Activated T-cell treated with anti-CD3 and anti-CD28 coated beads, Interleukin-2, amount 50 U/mL, for 48 hours (primary cell): ENCODE results near the gene GLCCI1.

Experiments used
- DNase-seq, 2 experiments: peaks; one replicate each; pipeline ENCODE4 v3.0.0-alpha.2; 2020

Gene GLCCI1

DNA sequence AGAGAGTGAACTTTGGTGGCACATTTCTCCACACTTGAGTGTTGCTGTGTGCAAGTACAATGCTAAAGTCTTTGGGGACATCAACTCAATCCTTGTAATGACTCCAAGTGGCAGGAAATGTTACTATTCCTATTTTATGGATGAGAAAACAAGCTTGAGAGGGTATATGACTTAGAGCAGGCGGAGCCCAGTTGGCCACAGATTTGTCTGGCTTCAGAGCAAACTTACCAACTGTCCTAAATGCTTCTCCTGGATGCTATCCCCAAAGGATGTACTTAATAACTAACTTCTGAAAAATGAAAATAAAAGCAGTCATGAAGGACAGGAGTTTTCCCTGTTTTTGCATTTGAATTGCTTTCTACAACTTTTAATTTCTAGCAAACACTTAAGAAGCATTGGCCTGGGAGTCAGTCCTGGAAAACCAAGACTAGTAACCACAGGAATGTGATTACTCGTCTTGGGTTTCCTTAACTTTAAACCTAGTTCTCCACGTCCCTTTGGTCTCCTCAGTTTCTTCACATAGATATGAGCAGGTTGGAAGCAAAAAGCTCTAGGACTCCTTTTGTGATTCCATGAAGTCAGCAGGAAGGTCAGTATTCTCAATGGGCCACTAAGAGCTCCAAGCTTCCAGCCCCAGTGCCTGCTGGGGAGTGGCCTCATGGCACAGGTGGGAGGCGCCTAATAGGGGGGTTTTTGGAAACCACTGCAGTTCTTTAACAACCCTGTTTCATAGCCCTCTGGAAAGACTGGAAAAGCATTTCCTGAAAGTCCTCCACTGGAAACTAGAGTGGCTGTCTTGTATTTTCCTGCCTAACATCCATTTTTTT is 140.8 kb downstream of the GLCCI1 start:
- no peak for DNase-seq

DNA sequence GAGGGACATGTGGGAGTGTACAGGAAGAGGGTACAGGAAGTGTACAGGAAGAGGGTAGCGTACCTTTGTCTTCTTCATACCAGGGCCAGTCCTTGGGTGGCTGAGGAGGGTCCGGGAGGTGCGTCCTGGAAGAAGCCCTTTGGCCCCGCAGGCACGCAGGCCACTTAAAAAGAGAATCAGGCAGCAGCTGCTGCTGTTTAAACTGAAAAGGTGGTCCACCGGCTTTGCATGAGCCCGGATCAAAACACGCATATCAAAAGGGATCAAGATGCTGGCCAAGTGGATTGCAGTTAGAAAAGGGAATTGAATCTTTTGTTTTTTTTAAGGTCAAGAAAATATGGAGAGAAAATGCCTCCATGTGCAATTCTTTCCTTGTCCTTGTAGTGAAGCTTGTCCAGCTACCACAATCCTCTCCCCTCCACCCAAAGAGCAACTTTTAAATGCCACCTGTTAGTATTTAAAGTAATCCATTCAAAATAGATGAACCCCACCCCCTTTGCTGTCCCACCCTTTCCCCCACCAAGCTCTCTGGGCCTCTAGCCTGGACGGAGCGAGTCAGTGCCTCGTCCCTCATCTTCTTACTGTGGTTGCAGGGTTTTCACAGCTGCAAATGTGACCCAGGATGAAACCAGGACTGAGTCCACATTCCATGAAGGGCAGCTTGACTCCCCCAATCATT is 142.8 kb downstream of the GLCCI1 start:
- no peak for DNase-seq

- no peak for DNase-seq
These were observed 144.1 kb downstream of the GLCCI1 start for GRCh38 chr7:8112685-8113084.

GRCh38 chr7:8113184-8113583 is 144.6 kb downstream of the GLCCI1 start:
- no peak for DNase-seq

DNA sequence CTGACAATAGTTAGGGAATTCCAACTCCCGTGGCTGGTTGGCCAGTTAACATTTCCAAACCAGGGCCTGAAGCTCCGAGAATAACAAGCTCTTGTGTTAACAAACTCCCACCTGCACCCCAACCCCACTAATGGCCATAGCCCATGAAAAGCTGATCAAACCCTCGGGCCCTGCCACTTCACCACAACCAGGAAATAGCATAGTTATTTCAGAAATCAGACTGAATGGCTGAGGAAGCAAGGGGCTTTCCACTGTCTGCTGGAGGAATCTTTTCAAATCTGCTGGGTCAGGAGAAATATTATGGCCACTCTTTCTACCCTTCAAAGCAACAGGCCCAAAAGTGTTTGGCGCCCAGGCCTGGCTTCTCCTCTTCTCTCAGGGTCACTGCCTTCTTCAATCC is 145.6 kb downstream of the GLCCI1 start:
- DNase-seq = no peak

DNA sequence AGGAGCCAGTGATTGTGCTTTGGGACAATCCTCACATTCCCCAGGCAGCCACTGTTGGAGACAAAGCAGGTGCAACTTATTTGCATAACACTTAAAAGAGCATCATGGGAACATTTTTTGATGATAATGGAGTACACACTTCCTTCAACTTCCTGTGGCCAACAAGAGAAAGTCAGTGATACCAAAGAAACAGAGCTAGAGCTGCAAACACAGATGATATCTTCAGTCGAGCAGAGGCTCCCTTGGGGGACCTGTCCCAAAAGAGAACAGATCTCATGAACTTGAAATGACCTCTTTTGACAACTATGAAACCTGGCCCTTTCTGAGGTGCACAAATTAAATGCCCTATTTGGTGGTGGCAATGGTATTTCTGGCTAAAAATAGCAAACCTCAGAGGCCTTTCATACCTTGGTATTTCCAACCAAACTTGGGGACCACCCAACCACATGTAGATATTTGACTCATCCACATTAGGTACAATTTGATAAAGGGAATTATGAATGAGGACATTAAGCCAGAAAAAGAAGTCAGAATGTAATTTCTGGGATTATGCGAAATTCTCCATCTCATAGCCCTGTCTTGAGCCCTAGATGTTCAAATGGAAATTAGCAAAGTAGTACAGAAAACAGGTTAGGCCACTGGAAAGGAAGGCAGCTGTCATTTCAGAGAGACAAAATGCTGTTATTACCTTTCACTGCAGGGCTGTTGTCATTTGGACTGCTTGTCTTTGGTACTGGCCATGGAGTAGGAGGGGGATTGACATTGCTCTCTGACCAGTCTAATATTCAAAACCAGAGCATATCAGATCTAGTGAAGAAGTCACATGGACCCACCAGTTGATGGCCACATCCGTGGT is 147.2 kb downstream of the GLCCI1 start:
- DNase-seq = no peak

DNA sequence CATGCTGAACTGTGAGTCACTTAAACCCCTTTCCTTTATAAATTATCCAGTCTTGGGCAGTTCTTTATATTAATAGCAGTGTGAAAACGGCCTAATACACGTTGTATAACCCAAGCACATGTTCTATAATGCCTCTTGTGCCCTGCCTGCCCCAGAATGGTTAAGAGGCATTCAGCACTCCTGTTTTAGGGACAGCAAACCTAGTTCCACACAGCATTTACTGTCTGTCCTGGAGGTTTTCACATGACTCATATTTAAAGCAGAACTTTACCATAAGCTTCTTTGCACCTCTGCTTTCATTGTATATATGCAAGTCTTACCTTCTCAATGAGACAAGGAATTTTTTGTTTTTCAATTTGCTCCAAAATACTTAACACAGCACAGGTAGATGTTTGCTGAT is 148.6 kb downstream of the GLCCI1 start:
- DNase-seq = no peak

- no peak for DNase-seq
These were observed 150.7 kb downstream of the GLCCI1 start for GRCh38 chr7:8119262-8119661.

DNA sequence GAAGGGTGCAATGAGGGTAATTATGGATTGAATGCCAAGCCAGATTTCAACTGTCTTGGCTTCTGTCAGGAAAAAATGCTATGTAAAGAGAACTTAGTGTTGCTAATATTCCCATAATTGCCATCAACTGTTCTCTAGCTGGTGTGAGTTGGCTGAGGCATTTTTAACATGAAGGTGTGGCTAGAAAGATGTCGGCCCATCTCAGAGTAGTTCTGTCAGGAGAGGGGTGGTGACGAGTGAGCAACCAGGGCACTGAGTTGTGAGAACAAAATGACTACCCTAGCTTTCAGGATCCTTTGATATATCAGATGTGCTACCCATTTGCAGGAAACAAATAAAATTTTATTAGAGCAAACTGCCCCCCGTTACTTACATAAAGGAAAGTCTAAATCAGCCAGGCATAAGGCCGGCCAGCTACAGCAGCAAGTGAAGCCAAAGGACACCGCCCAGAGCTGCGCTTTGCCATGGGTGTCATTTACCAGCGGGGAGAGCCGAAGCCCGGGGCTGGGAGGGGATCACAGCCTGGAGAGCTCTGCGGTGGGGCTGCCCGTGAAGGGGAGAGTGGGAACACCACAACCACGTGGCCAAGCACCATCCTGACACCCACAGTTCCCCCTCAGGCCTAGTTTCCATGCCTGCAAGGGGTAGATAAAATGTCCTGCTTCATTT is 151.9 kb downstream of the GLCCI1 start:
- no peak for DNase-seq

- DNase-seq = no peak
These were observed 152.6 kb downstream of the GLCCI1 start for GRCh38 chr7:8121243-8121642.

GRCh38 chr7:8125680-8126444 is 157.3 kb downstream of the GLCCI1 start:
- DNase-seq = peak; percentile 86

DNA sequence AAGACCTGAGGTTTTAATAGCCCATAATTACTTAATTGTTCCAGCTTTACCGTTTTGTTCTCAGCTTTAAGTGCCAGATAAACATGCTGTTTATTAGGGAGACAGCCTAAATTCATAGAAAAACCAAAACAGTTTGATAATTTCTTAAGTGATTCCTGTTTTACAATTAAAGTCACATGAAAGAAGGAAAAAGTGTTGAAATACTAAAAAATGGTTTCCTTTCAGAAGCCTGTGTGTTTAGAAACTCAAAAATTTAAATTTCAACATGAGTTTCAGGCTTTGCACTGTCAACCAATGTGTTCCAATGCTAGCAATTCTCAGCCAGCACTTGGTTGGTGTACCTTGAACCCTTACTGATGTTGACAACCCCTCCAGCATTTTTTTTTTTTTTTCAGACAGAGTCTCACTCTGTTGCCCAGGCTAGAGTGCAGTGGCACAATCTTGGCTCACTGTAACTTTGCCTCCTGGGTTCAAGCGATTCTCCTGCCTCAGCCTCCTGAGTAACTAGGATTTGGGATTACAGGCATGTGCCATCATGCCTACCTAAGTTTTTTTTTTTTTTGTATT is 158.1 kb downstream of the GLCCI1 start:
- no peak for DNase-seq

DNA sequence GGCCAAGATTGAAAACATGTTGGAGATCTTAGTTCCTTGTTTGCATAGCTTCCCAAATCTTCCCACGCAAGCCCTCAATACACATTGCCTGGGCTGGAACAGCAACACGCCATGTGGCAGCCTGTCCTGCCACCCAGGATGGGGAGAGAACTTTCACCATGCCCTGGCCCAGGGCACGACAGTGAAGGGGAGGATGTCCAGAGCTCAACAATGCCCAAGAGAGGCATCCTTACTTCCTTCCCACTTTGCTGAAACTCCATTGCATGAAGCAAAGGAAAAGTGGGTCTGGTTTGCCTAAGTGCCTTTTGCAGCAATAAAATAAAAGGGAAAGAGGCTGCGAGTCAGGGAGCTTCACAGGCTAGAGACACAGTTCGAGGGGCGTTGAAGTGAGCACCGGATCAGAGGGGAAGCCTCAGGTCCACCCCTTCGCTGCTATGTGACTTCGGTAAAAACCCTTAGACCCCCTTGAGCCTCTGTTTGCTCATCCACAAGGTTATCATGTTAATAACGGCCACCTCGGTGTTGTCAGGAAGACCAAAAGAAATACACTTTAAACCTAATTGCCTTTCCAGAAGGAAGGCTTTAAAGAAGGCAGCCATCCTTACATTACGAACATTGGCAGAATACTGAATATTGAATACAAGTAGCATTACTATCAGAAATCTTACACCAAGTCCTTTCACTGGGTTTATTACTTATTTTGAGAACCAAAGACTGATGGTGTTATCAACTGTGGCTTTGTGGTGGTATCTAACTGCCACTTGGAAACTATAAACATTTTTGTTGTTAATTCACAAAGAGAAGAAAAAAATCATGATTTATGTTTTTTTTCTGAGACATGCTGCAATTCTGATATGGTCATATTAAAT is 160.1 kb downstream of the GLCCI1 start:
- DNase-seq = no peak

- DNase-seq = no peak
These were observed 160.7 kb downstream of the GLCCI1 start for GRCh38 chr7:8129318-8129659.

DNA sequence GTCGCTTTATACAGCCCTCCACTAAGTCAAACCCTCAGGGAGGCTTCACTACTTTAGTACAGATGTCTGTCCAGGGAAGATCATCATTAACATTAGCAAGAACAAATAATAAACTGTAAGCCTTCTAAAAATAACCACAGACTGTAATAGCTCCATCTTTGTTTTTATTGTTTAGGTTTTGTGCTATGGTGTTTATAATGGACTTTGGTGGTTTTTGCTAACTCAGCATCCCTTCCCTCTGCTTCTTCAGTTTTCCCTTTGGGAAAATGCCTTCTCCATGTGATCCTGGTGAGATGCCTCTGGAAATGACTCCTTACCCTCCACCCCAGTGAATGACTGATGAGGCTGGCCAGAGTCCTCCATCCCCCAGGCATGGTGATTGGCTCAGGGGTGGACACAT is 162.1 kb downstream of the GLCCI1 start:
- no peak for DNase-seq

- DNase-seq = no peak
These were observed 163.4 kb downstream of the GLCCI1 start for GRCh38 chr7:8131694-8132605.

DNA sequence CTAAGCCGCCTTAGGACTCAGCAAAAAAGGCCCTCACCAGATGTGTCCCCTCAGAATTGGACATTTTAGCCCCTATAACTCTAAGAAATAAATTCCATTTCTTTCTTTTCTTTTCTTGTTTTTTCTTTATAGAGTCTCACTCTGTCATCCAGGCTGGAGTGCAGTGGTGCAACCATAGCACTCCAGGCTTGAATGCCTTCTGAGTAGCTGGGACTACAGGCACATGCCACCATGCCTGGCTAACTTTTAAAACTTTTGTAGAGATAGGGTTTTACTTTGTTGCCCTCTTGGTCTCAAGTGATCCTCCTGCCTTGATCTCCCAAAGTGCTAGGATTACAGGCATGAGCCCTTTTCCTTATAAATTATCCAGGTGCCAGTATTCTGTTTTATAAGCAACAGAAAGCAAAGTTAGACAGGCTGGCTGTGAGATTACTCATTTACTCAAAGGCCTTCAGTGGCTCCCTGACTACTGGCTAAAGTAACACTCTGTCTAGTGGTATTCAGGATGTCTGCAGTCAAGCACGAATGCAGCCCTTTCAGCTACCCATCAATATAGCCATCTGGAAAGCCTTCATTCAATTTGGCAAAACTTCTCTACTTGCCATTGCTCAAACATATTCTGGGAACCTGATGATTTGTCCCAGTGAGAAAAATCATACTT is 164.7 kb downstream of the GLCCI1 start:
- DNase-seq = no peak

DNA sequence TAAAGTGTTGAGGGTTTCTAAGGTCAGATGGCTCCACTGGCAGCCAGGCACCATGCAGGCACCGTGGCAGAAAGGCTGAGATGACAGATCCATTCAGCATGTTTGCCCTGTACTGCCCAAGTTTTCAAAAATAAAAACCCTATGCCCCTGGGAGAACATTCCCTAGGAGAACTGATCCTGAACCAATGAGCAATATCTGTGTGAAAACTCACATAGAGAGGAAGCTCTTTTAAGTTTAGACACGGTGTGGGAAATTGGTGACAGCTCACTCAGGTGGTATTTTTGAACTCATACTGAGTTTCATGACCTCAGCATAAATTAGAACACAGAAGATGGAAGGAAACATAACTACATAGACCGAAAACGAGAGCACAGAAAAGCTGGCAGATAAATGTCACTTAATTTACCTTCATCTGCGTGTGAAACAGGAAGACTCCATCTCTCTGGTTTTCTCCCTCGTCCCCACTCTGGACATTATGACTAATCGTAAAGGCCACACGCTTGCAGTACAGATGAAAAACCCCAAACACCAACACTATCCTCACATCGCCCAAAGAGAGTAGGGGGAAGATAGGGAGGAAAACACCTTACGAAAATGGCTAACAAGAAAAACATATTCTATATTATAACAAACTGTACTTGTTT is 165.6 kb downstream of the GLCCI1 start:
- no peak for DNase-seq

GRCh38 chr7:8135417-8135816 is 166.8 kb downstream of the GLCCI1 start:
- DNase-seq = no peak
